Astrocyte (in vitro differentiated cells and primary cell): ENCODE measurements around the gene PRXL2B.
A peak's percentile ranks its signal among the peaks of the same experiment; 100 is the strongest.

ENCODE experiments used
- EZH2 ChIP-seq: IDR thresholded peaks from 2 replicates; pipeline ENCODE4 v1.6.1; 2012; ENCODE audit warnings: mild to moderate bottlenecking, low read length, inconsistent platforms; ENCODE audit not compliant: insufficient read depth
- TF ChIP-seq, protein P1 (sequence below): IDR thresholded peaks from 2 replicates; pipeline ENCODE4 v1.5.1; 2011; ENCODE audit warnings: low read depth, mild to moderate bottlenecking, inconsistent platforms, low read length, moderate library complexity; ENCODE audit not compliant: insufficient read depth

DNA sequence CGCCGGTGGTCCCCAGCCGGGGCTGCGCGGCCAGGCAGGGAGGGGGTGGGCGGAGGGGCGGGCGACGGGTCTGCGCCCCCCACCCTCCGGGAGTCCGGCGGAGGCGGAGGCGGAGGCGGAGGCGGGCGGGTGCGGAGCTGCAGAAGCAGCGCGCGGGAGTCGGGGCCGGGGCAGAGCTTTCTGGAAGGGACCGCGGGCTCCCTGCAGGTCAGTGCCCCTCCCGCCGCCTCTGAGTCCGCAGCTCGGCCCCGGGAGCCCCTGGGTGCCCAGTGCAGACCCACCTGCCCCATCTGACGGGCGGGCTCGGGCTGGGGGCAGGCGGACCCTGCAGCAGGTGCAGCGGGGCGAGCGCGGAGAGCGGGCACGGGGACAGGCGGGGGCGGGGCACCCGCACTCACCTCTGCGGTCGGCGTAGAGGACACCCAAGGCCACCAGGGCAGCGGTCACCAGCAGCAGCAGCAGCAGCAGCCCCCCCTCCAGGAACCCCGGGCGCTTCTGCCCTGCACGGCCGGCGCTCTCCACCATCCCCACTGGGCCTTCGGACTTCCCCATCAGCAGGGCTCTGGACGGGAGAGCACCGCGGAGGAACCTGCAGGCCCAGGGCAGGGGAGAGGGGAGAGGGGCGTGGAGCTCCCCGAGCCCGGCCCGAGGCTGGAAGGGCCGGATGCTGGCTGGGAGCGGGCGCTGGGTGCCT is 42.5 kb downstream of the PRXL2B start:
- TF ChIP-seq EZH2, result peak; percentile 50
- TF ChIP-seq, protein P1, sequence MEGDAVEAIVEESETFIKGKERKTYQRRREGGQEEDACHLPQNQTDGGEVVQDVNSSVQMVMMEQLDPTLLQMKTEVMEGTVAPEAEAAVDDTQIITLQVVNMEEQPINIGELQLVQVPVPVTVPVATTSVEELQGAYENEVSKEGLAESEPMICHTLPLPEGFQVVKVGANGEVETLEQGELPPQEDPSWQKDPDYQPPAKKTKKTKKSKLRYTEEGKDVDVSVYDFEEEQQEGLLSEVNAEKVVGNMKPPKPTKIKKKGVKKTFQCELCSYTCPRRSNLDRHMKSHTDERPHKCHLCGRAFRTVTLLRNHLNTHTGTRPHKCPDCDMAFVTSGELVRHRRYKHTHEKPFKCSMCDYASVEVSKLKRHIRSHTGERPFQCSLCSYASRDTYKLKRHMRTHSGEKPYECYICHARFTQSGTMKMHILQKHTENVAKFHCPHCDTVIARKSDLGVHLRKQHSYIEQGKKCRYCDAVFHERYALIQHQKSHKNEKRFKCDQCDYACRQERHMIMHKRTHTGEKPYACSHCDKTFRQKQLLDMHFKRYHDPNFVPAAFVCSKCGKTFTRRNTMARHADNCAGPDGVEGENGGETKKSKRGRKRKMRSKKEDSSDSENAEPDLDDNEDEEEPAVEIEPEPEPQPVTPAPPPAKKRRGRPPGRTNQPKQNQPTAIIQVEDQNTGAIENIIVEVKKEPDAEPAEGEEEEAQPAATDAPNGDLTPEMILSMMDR, result no peak
